ENCODE data around the gene DCHS2. TPM values are rescaled to one million over a fixed set of nuclear protein-coding genes. Genes with fewer than 3 reads are reported as not detected.

DCHS2 gene
- total RNA-seq, 2 donors from 2014 or later, result not detected

GRCh38 chr4:154366956-154367355 is 124.6 kb downstream of the DCHS2 start:
- no peaks in the 10 kb centered on the region for H3K4me1 Mint-ChIP-seq (ENCODE audit: low read depth in 2 of 2)
- DNase-seq (ENCODE audit: low spot score), result no peak
- H3K27me3 Mint-ChIP-seq, result peaks cover 4 to 14% of the 10 kb centered on the region in 2 donors
- no peaks in the 10 kb centered on the region for H3K36me3 Mint-ChIP-seq
- H3K27ac Mint-ChIP-seq, result no peak overlapping the region
- no peak overlapping the region for H3K4me3 Mint-ChIP-seq
- peaks cover 6% of the 10 kb centered on the region for H3K9me3 Mint-ChIP-seq
- no peak for ATAC-seq

DNA sequence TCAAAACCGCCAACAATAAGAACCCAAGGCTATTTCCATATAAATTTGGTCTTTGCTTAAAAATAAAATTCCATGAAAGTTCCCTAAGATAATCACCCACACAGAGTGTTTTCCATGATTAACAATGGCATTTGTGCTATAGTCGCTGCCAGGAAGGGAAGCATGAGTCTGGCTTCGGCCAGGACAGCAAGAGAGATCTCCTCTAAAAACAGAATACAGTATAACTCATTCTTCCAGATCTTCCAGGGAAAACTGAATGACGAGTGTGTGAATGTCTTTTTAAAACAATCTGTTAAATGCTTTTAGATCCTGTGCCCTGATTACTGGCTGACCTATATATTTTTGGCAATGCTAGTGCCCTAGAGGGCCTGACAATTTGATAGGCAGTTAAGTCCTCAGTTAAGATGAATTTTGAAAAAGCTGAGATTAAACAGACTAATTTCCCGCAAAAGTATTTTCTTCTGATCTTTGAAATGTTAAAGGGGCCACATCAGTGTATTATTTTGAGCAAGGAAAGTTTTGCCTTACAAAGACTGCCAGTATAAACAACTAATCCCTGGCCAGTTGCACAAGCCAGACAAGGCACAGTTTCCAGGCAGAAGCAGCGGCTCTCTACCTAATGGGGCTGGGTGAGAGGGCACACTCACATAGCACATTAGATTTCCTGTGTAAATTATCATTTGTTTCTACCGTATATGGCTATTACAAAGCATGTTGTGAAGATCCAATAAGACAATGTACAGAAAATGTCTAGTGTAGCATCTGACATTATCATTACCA is 127.3 kb downstream of the DCHS2 start:
- H3K4me3 Mint-ChIP-seq, result no peak overlapping the region
- H3K36me3 Mint-ChIP-seq, result no peaks in the 10 kb centered on the region
- H3K4me1 Mint-ChIP-seq (ENCODE audit: low read depth in 2 of 2), result peaks cover 0 to 3% of the 10 kb centered on the region in 2 donors
- no peak overlapping the region for H3K27ac Mint-ChIP-seq
- no peaks in the 10 kb centered on the region for H3K9me3 Mint-ChIP-seq
- ATAC-seq, result no peak
- no peaks in the 10 kb centered on the region for H3K27me3 Mint-ChIP-seq
- no peak for DNase-seq (ENCODE audit: low spot score)

DNA sequence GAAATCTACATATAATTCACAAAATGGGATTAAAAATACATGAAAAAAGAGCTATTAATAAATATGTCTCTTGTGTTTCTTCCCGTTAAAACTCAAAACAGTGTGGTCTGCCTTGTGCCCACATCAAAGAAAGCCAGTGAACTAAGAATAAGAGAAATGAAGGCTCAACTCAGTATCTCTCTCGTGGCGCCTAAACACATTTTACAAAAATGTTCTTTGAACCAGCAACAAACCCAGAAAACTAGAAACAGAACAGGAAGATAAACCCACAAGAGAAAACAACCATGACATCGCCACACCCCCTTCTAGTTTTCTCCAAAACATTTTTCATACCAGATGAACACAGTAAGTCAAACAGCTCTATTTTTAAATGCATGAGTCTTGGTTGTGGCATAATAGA is 130.1 kb downstream of the DCHS2 start:
- no peak for DNase-seq (ENCODE audit: low spot score)
- Mint-ChIP-seq H3K27me3 (no peaks in the 10 kb centered on the region), H3K36me3 (no peaks in the 10 kb centered on the region), H3K9me3 (no peaks in the 10 kb centered on the region), H3K4me3 (no peak overlapping the region), H3K27ac (no peak overlapping the region), H3K4me1 (ENCODE audit: low read depth in 2 of 2) (peaks cover 0 to 3% of the 10 kb centered on the region in 2 donors)
- ATAC-seq, result no peak

- Mint-ChIP-seq H3K4me1 (ENCODE audit: low read depth in 2 of 2) (peaks cover 0 to 3% of the 10 kb centered on the region in 2 donors), H3K9me3 (no peaks in the 10 kb centered on the region), H3K27me3 (no peaks in the 10 kb centered on the region), H3K36me3 (no peaks in the 10 kb centered on the region), H3K4me3 (no peak overlapping the region), H3K27ac (no peak overlapping the region)
- no peak for DNase-seq (ENCODE audit: low spot score)
- no peak for ATAC-seq
These were observed 131.1 kb downstream of the DCHS2 start for GRCh38 chr4:154360491-154360890.

DNA sequence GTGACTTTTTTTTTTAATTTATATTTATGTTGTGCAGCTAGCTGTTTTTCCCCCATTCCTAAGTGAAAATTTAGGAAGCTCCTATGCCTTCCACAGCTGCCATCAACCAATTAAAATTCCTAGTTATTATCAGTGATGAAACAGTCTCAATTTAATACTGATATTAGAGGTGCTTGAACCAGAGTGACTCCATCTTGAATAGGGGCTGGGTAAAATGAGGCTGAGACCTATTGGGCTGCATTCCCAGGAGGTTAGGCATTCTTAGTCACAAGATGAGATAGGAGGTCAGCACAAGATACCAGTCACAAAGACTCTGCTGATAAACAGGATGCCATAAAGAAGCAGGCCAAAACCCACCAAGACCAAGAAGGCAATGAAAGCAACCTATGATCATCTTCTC is 136.7 kb downstream of the DCHS2 start:
- H3K4me1 Mint-ChIP-seq (ENCODE audit: low read depth in 2 of 2), result no peaks in the 10 kb centered on the region
- no peak overlapping the region for H3K4me3 Mint-ChIP-seq
- DNase-seq (ENCODE audit: low spot score), result no peak
- ATAC-seq, result no peak
- peaks cover 0 to 3% of the 10 kb centered on the region in 2 donors for H3K27me3 Mint-ChIP-seq
- no peak overlapping the region for H3K27ac Mint-ChIP-seq
- no peaks in the 10 kb centered on the region for H3K9me3 Mint-ChIP-seq
- no peaks in the 10 kb centered on the region for H3K36me3 Mint-ChIP-seq

DNA sequence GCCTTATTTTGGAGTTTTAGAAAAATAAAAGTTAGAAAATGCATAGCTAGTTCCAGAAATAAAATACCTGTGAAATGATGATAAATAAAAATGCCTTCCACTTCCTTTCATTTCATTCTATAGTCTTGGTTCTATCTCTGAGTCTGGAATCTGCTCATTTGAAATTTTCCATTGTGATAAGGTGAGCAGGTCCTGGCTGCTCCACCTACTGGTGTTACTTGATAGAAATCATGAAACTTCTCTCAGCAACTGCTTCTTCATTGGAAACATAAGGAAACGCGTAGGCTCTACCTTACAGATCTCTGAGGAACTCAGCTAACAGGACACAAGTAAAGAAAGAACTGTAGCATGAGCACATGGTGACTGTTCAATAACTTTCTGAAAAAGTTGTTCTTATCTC is 141.8 kb downstream of the DCHS2 start:
- Mint-ChIP-seq H3K9me3 (no peaks in the 10 kb centered on the region), H3K36me3 (no peaks in the 10 kb centered on the region), H3K4me3 (no peak overlapping the region), H3K27me3 (peaks cover 5 to 9% of the 10 kb centered on the region in 2 donors), H3K4me1 (ENCODE audit: low read depth in 2 of 2) (no peaks in the 10 kb centered on the region), H3K27ac (no peak overlapping the region)
- DNase-seq (ENCODE audit: low spot score) (no peak), ATAC-seq (no peak)

GRCh38 chr4:154348657-154349056 is 142.9 kb downstream of the DCHS2 start:
- H3K36me3 Mint-ChIP-seq, result no peaks in the 10 kb centered on the region

GRCh38 chr4:154345359-154345758 is 146.2 kb downstream of the DCHS2 start:
- ATAC-seq, result no peak
- Mint-ChIP-seq H3K27me3 (peaks cover 4 to 9% of the 10 kb centered on the region in 2 donors), H3K4me1 (ENCODE audit: low read depth in 2 of 2) (no peaks in the 10 kb centered on the region)

More at GRCh38 chr4:154348657-154349056, 142.9 kb downstream of the DCHS2 start:
- ATAC-seq (no peak), DNase-seq (ENCODE audit: low spot score) (no peak)
- peaks cover 5 to 9% of the 10 kb centered on the region in 2 donors for H3K27me3 Mint-ChIP-seq
- H3K4me1 Mint-ChIP-seq (ENCODE audit: low read depth in 2 of 2), result no peaks in the 10 kb centered on the region
- H3K9me3 Mint-ChIP-seq, result no peaks in the 10 kb centered on the region
- H3K27ac Mint-ChIP-seq, result no peak overlapping the region
- no peak overlapping the region for H3K4me3 Mint-ChIP-seq

DNA sequence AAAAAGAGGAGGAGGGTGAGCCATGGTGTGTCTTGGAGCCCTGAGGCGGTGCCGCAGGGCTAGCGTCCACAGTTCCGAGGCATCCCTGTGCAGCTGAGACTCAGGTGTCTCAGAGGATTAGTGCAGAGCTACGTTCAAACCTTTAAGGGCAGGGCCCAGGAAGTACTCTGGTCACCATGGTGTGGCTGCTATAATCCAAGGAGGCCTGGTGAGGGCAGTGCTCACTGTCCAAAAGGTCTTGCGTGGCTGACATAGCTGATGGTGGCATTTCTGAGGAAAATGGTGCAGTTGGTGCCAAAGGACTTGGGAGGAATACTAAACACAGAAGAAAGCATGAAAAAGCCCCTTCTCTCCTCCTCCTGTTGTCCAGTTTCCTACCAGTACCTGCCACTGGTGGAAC is 146.9 kb downstream of the DCHS2 start:
- ATAC-seq, result no peak
- DNase-seq (ENCODE audit: low spot score), result no peak
- Mint-ChIP-seq H3K27me3 (peaks cover 4 to 9% of the 10 kb centered on the region in 2 donors), H3K9me3 (no peaks in the 10 kb centered on the region), H3K4me3 (no peak overlapping the region), H3K27ac (no peak overlapping the region), H3K4me1 (ENCODE audit: low read depth in 2 of 2) (no peaks in the 10 kb centered on the region), H3K36me3 (no peaks in the 10 kb centered on the region)

More at GRCh38 chr4:154345359-154345758, 146.2 kb downstream of the DCHS2 start:
- DNase-seq (ENCODE audit: low spot score), result no peak
- Mint-ChIP-seq H3K27ac (no peak overlapping the region), H3K36me3 (no peaks in the 10 kb centered on the region), H3K4me3 (no peak overlapping the region), H3K9me3 (no peaks in the 10 kb centered on the region)

DNA sequence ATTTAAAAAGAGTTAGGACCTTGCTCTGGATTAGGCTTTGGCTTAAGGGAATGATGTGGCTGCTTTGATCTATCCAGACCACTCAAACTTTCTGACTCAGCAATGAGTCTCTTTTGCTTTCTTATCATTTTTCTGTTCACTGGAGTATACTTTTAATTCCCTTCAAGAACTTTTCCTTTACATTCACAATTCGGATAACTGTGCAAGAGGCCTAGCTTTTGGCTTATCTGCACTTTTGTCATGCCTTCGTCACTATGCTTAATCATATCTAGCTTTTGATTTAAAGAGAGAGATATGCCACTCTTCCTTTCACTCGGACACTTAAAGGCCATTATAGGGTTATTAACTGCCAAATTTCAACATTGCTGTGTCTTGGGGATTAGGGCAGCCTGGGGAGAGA is 147.9 kb downstream of the DCHS2 start:
- no peak for ATAC-seq

DNA sequence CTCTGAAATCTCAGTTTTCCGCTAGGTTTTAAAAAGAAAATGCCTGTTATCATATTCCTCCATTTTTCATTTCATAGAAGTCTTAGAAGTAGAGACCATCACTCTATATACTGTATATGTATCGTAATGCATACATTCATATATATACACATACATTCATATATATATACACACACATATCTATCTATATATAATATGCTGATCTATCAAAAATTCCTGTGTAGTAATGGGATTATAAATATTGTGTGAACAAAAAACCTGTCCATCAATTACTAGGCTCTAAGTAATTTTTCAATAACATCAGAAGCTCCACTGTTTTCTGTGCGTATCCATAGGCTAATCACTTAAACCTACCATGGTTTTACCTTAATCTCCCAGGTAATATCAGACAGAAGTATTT is 150.2 kb downstream of the DCHS2 start:
- ATAC-seq (no peak), DNase-seq (ENCODE audit: low spot score) (no peak)
- H3K4me1 Mint-ChIP-seq (ENCODE audit: low read depth in 2 of 2), result no peaks in the 10 kb centered on the region
- no peaks in the 10 kb centered on the region for H3K36me3 Mint-ChIP-seq
- H3K4me3 Mint-ChIP-seq, result no peak overlapping the region
- peaks cover 8 to 9% of the 10 kb centered on the region in 2 donors for H3K27me3 Mint-ChIP-seq
- no peaks in the 10 kb centered on the region for H3K9me3 Mint-ChIP-seq
- H3K27ac Mint-ChIP-seq, result no peak overlapping the region

More for the DNA sequence above, 147.9 kb downstream of the DCHS2 start:
- no peak overlapping the region for H3K27ac Mint-ChIP-seq
- no peak overlapping the region for H3K4me3 Mint-ChIP-seq
- no peaks in the 10 kb centered on the region for H3K36me3 Mint-ChIP-seq
- H3K4me1 Mint-ChIP-seq (ENCODE audit: low read depth in 2 of 2), result no peaks in the 10 kb centered on the region
- peaks cover 4 to 9% of the 10 kb centered on the region in 2 donors for H3K27me3 Mint-ChIP-seq
- no peaks in the 10 kb centered on the region for H3K9me3 Mint-ChIP-seq
- no peak for DNase-seq (ENCODE audit: low spot score)

DNA sequence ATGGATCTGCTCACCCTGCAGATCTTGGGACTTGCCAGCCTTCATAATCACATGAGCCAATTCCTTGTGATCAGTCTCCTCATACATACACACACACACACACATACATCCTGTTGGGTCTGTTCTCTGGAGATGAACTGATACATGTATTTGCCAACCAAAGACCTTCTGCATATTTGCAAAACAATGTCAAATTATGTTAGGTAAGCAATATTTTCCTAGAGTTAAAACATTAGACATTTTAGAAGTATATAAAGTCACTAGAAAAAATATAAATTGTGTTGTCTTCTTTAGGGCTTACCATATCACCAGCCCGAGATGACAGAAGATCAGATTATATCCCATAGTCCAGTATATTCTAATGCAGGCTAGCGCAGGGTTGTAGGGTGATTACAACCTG is 156.0 kb downstream of the DCHS2 start:
- ATAC-seq (no peak), DNase-seq (ENCODE audit: low spot score) (no peak)
- H3K27ac Mint-ChIP-seq, result no peak overlapping the region
- H3K9me3 Mint-ChIP-seq, result no peaks in the 10 kb centered on the region
- peaks cover 0 to 4% of the 10 kb centered on the region in 2 donors for H3K4me1 Mint-ChIP-seq (ENCODE audit: low read depth in 2 of 2)
- H3K36me3 Mint-ChIP-seq, result no peaks in the 10 kb centered on the region
- no peak overlapping the region for H3K4me3 Mint-ChIP-seq
- peaks cover 0 to 4% of the 10 kb centered on the region in 2 donors for H3K27me3 Mint-ChIP-seq

GRCh38 chr4:154332681-154333421 is 158.7 kb downstream of the DCHS2 start:
- Mint-ChIP-seq H3K36me3 (no peaks in the 10 kb centered on the region), H3K4me1 (ENCODE audit: low read depth in 2 of 2) (peaks cover 0 to 4% of the 10 kb centered on the region in 2 donors), H3K27ac (no peak overlapping the region), H3K4me3 (peak overlapping the region; percentile 44), H3K9me3 (no peaks in the 10 kb centered on the region), H3K27me3 (peaks cover 0 to 4% of the 10 kb centered on the region in 2 donors)
- ATAC-seq (peak; percentile 65 to 67), DNase-seq (ENCODE audit: low spot score) (no peak)

- H3K27ac Mint-ChIP-seq, result no peak overlapping the region
- no peaks in the 10 kb centered on the region for H3K36me3 Mint-ChIP-seq
- H3K4me3 Mint-ChIP-seq, result no peak overlapping the region
- no peaks in the 10 kb centered on the region for H3K9me3 Mint-ChIP-seq
- ATAC-seq (no peak), DNase-seq (ENCODE audit: low spot score) (no peak)
- H3K4me1 Mint-ChIP-seq (ENCODE audit: low read depth in 2 of 2), result peaks cover 0 to 4% of the 10 kb centered on the region in 2 donors
- no peaks in the 10 kb centered on the region for H3K27me3 Mint-ChIP-seq
These were observed 161.7 kb downstream of the DCHS2 start for GRCh38 chr4:154329939-154330338.

Measured in natural killer cell treated with Interleukin-12 subunit alpha and Interleukin-12 subunit beta and Interleukin-15 and Interleukin-18, amount 100 ng/mL, for 72 hours (primary cell).